ENCODE data around the gene EMC8. TPM values are rescaled to one million over a fixed set of nuclear protein-coding genes. Genes with fewer than 3 reads are reported as not detected.

EMC8 gene
- total RNA-seq, 1 donor from 2014 or later, result 45.2 TPM

GRCh38 chr16:85746460-85747215 lies 52.7 kb downstream of the EMC8 start:
- no peaks in the 10 kb centered on the region for H3K36me3 Mint-ChIP-seq (ENCODE audit: insufficient read depth)
- no peak for DNase-seq (ENCODE audit: low spot score, unreplicated experiment)
- TF ChIP-seq, protein P1, sequence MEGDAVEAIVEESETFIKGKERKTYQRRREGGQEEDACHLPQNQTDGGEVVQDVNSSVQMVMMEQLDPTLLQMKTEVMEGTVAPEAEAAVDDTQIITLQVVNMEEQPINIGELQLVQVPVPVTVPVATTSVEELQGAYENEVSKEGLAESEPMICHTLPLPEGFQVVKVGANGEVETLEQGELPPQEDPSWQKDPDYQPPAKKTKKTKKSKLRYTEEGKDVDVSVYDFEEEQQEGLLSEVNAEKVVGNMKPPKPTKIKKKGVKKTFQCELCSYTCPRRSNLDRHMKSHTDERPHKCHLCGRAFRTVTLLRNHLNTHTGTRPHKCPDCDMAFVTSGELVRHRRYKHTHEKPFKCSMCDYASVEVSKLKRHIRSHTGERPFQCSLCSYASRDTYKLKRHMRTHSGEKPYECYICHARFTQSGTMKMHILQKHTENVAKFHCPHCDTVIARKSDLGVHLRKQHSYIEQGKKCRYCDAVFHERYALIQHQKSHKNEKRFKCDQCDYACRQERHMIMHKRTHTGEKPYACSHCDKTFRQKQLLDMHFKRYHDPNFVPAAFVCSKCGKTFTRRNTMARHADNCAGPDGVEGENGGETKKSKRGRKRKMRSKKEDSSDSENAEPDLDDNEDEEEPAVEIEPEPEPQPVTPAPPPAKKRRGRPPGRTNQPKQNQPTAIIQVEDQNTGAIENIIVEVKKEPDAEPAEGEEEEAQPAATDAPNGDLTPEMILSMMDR (IDR thresholded peaks at IDR 0.05; ENCODE audit: unreplicated experiment), result no peak
- peaks cover 47% of the 10 kb centered on the region for H3K27me3 Mint-ChIP-seq
- H3K9me3 Mint-ChIP-seq (ENCODE audit: low read depth), result no peaks in the 10 kb centered on the region
- H3K4me3 Mint-ChIP-seq (ENCODE audit: low read depth), result no peak overlapping the region
- H3K27ac Mint-ChIP-seq, result no peak overlapping the region
- peaks cover 3% of the 10 kb centered on the region for H3K4me1 Mint-ChIP-seq (ENCODE audit: low read depth)

GRCh38 chr16:85738923-85739715 lies 60.2 kb downstream of the EMC8 start:
- DNase-seq (ENCODE audit: low spot score, unreplicated experiment), result no peak
- H3K4me3 Mint-ChIP-seq (ENCODE audit: low read depth), result no peak overlapping the region
- TF ChIP-seq, protein P1 (IDR thresholded peaks at IDR 0.05; ENCODE audit: unreplicated experiment), result no peak
- peaks cover 26% of the 10 kb centered on the region for H3K27me3 Mint-ChIP-seq
- no peaks in the 10 kb centered on the region for H3K36me3 Mint-ChIP-seq (ENCODE audit: insufficient read depth)
- no peaks in the 10 kb centered on the region for H3K9me3 Mint-ChIP-seq (ENCODE audit: low read depth)
- no peak overlapping the region for H3K27ac Mint-ChIP-seq
- H3K4me1 Mint-ChIP-seq (ENCODE audit: low read depth), result no peaks in the 10 kb centered on the region

- no peak overlapping the region for H3K27ac Mint-ChIP-seq
- no peak for DNase-seq (ENCODE audit: low spot score, unreplicated experiment)
Measured at GRCh38 chr16:85736921-85737320, 62.4 kb downstream of the EMC8 start.

GRCh38 chr16:85735946-85736345 lies 63.4 kb downstream of the EMC8 start:
- Mint-ChIP-seq H3K4me1 (ENCODE audit: low read depth) (no peaks in the 10 kb centered on the region), H3K27ac (no peak overlapping the region), H3K27me3 (peaks cover 23% of the 10 kb centered on the region), H3K9me3 (ENCODE audit: low read depth) (no peaks in the 10 kb centered on the region), H3K36me3 (ENCODE audit: insufficient read depth) (no peaks in the 10 kb centered on the region), H3K4me3 (ENCODE audit: low read depth) (no peak overlapping the region)
- TF ChIP-seq, protein P1 (IDR thresholded peaks at IDR 0.05; ENCODE audit: unreplicated experiment), result no peak
- no peak for DNase-seq (ENCODE audit: low spot score, unreplicated experiment)

More at GRCh38 chr16:85736921-85737320, 62.4 kb downstream of the EMC8 start:
- no peaks in the 10 kb centered on the region for H3K36me3 Mint-ChIP-seq (ENCODE audit: insufficient read depth)
- H3K9me3 Mint-ChIP-seq (ENCODE audit: low read depth), result no peaks in the 10 kb centered on the region
- no peak overlapping the region for H3K4me3 Mint-ChIP-seq (ENCODE audit: low read depth)
- no peaks in the 10 kb centered on the region for H3K4me1 Mint-ChIP-seq (ENCODE audit: low read depth)
- TF ChIP-seq, protein P1 (IDR thresholded peaks at IDR 0.05; ENCODE audit: unreplicated experiment), result no peak
- H3K27me3 Mint-ChIP-seq, result peaks cover 27% of the 10 kb centered on the region

GRCh38 chr16:85735225-85735635 lies 64.1 kb downstream of the EMC8 start:
- no peak for DNase-seq (ENCODE audit: low spot score, unreplicated experiment)
- H3K9me3 Mint-ChIP-seq (ENCODE audit: low read depth), result no peaks in the 10 kb centered on the region
- no peaks in the 10 kb centered on the region for H3K4me1 Mint-ChIP-seq (ENCODE audit: low read depth)
- no peak overlapping the region for H3K27ac Mint-ChIP-seq
- TF ChIP-seq, protein P1 (IDR thresholded peaks at IDR 0.05; ENCODE audit: unreplicated experiment), result no peak
- no peaks in the 10 kb centered on the region for H3K36me3 Mint-ChIP-seq (ENCODE audit: insufficient read depth)
- H3K27me3 Mint-ChIP-seq, result peaks cover 20% of the 10 kb centered on the region
- H3K4me3 Mint-ChIP-seq (ENCODE audit: low read depth), result no peak overlapping the region
